H1 (cell line): Measurements from ENCODE around the gene BACE1. TPM values are rescaled to one million over a fixed set of nuclear protein-coding genes. Genes with fewer than 3 reads are reported as not detected.
"Not testable (repeated sequence)": the region's sequence is repeated elsewhere in the genome, so short reads cannot be mapped to it uniquely, and the experiment has no call there.

ENCODE experiments used
- CTCF ChIA-PET: fragments of 300-600 bp; sonication (Branson Sonifier 250); formaldehyde crosslinking; loops from one replicate; lab custom pipeline; 2021; ENCODE audit not compliant: partially characterized antibody; lab: Charles Lee
- POLR2A ChIA-PET: fragments of 300-600 bp; sonication (Branson Sonifier 250); formaldehyde crosslinking; loops from one replicate; lab custom pipeline; 2021; ENCODE audit warnings: inconsistent platforms; ENCODE audit not compliant: partially characterized antibody; lab: Charles Lee
- DNase-seq, 2 experiments: peaks; one replicate each; pipeline versions ENCODE4 v3.0.0 to v3.0.0-alpha.2; 2010 to 2022; ENCODE audit warnings: low spot score in 2 of 2, low read depth in 1 of 2, mixed read lengths in 1 of 2
- FAIRE-seq: peaks from 2 replicates; lab custom pipeline; 2011; peaks lifted over from hg19 to GRCh38; lab: Jason Lieb, UNC
- H2AFZ ChIP-seq: 2 replicates; pipeline ENCODE4 v1.8.1; 2012; ENCODE audit warnings: low read length, inconsistent platforms
- H2AK5ac ChIP-seq: 2 replicates; pipeline ENCODE4 v1.6.1; 2013; ENCODE audit warnings: low read depth, low read length
- H2BK120ac ChIP-seq: replicated peaks from 2 replicates; pipeline ENCODE3; 2013; ENCODE audit warnings: low read depth, low read length, inconsistent platforms
- H2BK12ac ChIP-seq: 2 replicates; pipeline ENCODE4 v1.6.1; 2013; ENCODE audit warnings: low read depth, low read length
- H2BK15ac ChIP-seq: 2 replicates; pipeline ENCODE4 v1.6.1; 2013; ENCODE audit warnings: low read length
- H2BK20ac ChIP-seq: 2 replicates; pipeline ENCODE4 v1.6.1; 2013; ENCODE audit warnings: low read length
- H2BK5ac ChIP-seq: 2 replicates; pipeline ENCODE4 v1.6.1; 2013; ENCODE audit warnings: low read depth, low read length
- H3K14ac ChIP-seq: 2 replicates; pipeline ENCODE4 v1.6.1; 2013; ENCODE audit warnings: inconsistent platforms; ENCODE audit not compliant: insufficient read length
- H3K18ac ChIP-seq: 2 replicates; pipeline ENCODE4 v1.6.1; 2013; ENCODE audit warnings: low read length; ENCODE audit errors: extremely low read depth
- H3K23ac ChIP-seq: 2 replicates; pipeline ENCODE4 v1.6.1; 2013; ENCODE audit warnings: inconsistent platforms; ENCODE audit not compliant: insufficient read length
- H3K23me2 ChIP-seq: 2 replicates; pipeline ENCODE4 v1.6.1; 2013; ENCODE audit warnings: low read depth, low read length
- H3K27ac ChIP-seq: 2 replicates; pipeline ENCODE4 v1.6.1; 2011; ENCODE audit warnings: low read depth, low read length, inconsistent platforms
- H3K27me3 ChIP-seq, 4 experiments: replicated peaks in 1 of 4; 1 replicate in 1 of 4; 2 replicates in 3 of 4; pipeline versions ENCODE4 v1.6.1 to v1.8.1; 2011 to 2013; ENCODE audit warnings: low read length in 3 of 4, mild to moderate bottlenecking in 3 of 4, inconsistent platforms in 2 of 4, mixed read lengths in 2 of 4, moderate library complexity in 1 of 4; ENCODE audit not compliant: control insufficient read depth in 3 of 4, insufficient read depth in 3 of 4; ENCODE audit errors: extremely low read depth in 1 of 4
- H3K36me3 ChIP-seq, 4 experiments: 2 replicates each; pipeline versions ENCODE4 v1.6.1 to v1.8.1; 2011 to 2013; ENCODE audit warnings: mild to moderate bottlenecking in 4 of 4, low read length in 3 of 4, moderate library complexity in 2 of 4, control low read depth in 1 of 4, inconsistent platforms in 1 of 4; ENCODE audit not compliant: insufficient read depth in 4 of 4, control insufficient read depth in 2 of 4
- H3K4ac ChIP-seq: replicated peaks from 2 replicates; pipeline ENCODE3; 2013; ENCODE audit warnings: low read length, low read depth, mixed read lengths, inconsistent platforms; ENCODE audit not compliant: insufficient read length
- H3K4me1 ChIP-seq, 4 experiments: replicated peaks in 1 of 4; 1 replicate in 1 of 4; 2 replicates in 3 of 4; pipeline versions ENCODE4 v1.6.1 to v1.8.1; 2011 to 2013; ENCODE audit warnings: low read length in 3 of 4, inconsistent platforms in 2 of 4, mixed read lengths in 1 of 4; ENCODE audit not compliant: insufficient read depth in 4 of 4, control insufficient read depth in 3 of 4
- H3K4me2 ChIP-seq, 2 experiments: 2 replicates each; pipeline versions ENCODE4 v1.6.1 to v1.8.1; 2011 to 2013; ENCODE audit warnings: low read depth in 2 of 2, low read length in 2 of 2, control low read depth in 1 of 2, inconsistent platforms in 1 of 2, mild to moderate bottlenecking in 1 of 2; ENCODE audit not compliant: insufficient read depth in 1 of 2
- H3K4me3 ChIP-seq, 4 experiments: fragments of 200-600, 300-600 bp in 1 of 4; sonication (generic), shearing (Covaris generic), sonication (Bioruptor Twin) in 1 of 4; 2 replicates each; pipeline versions ENCODE4 v1.5.1 to v1.8.1; 2011 to 2016; ENCODE audit warnings: low read length in 4 of 4, low read depth in 3 of 4, control low read depth in 2 of 4, inconsistent platforms in 2 of 4, mild to moderate bottlenecking in 2 of 4, mixed read lengths in 1 of 4, moderate library complexity in 1 of 4; ENCODE audit not compliant: insufficient read depth in 2 of 4; ENCODE audit errors: extremely low read depth in 1 of 4
- H3K56ac ChIP-seq: replicated peaks from 2 replicates; pipeline ENCODE3; 2013; ENCODE audit warnings: low read depth, mild to moderate bottlenecking, mixed read lengths, low read length, inconsistent platforms; ENCODE audit not compliant: insufficient read length
- H3K79me1 ChIP-seq: 2 replicates; pipeline ENCODE4 v1.6.1; 2013; ENCODE audit warnings: low read depth, low read length, control low read depth
- H3K79me2 ChIP-seq, 2 experiments: 2 replicates each; pipeline versions ENCODE4 v1.6.1 to v1.8.1; 2012 to 2013; ENCODE audit warnings: low read length in 2 of 2, mild to moderate bottlenecking in 2 of 2, inconsistent platforms in 1 of 2; ENCODE audit not compliant: insufficient read depth in 2 of 2, control insufficient read depth in 1 of 2
- H3K9ac ChIP-seq, 4 experiments: replicated peaks in 1 of 4; 1 replicate in 1 of 4; 2 replicates in 3 of 4; pipeline versions ENCODE4 v1.6.1 to v1.8.1; 2011 to 2013; ENCODE audit warnings: low read depth in 3 of 4, low read length in 3 of 4, control low read depth in 2 of 4, mild to moderate bottlenecking in 2 of 4, moderate library complexity in 2 of 4, inconsistent platforms in 1 of 4; ENCODE audit errors: extremely low read depth in 1 of 4
- H3K9me3 ChIP-seq, 2 experiments: 2 replicates each; pipeline versions ENCODE4 v1.6.1 to v1.8.1; 2012 to 2013; ENCODE audit warnings: mild to moderate bottlenecking in 2 of 2, moderate library complexity in 2 of 2, control low read depth in 1 of 2, inconsistent platforms in 1 of 2, low read depth in 1 of 2, low read length in 1 of 2, mixed read lengths in 1 of 2; ENCODE audit not compliant: insufficient read depth in 2 of 2
- H4K20me1 ChIP-seq, 2 experiments: replicated peaks in 1 of 2; 2 replicates each; pipeline versions ENCODE3 to v1.8.1; 2011 to 2013; ENCODE audit warnings: inconsistent platforms in 2 of 2, low read length in 2 of 2, mild to moderate bottlenecking in 1 of 2; ENCODE audit not compliant: insufficient read depth in 2 of 2, control insufficient read depth in 1 of 2
- H4K5ac ChIP-seq: 2 replicates; pipeline ENCODE4 v1.6.1; 2013; ENCODE audit warnings: low read length, low read depth, mixed read lengths, inconsistent platforms; ENCODE audit not compliant: insufficient read length
- H4K8ac ChIP-seq: 2 replicates; pipeline ENCODE4 v1.8.0; 2013; ENCODE audit warnings: mild to moderate bottlenecking, moderate library complexity, low read length, inconsistent platforms; ENCODE audit not compliant: insufficient read depth; ENCODE audit errors: extremely low read depth
- H4K91ac ChIP-seq: replicated peaks from 2 replicates; pipeline ENCODE3; 2013; ENCODE audit warnings: low read length, mixed read lengths, inconsistent platforms; ENCODE audit not compliant: insufficient read length
- WGBS, 2 experiments: shearing (Covaris generic) in 1 of 2; methylation state at CpG; one replicate each; pipeline versions ENCODE4 v1.1.6 to v1.1.7; 2013 to 2015; ENCODE audit warnings: low lambda C conversion rate in 2 of 2, mixed read lengths in 2 of 2, inconsistent platforms in 1 of 2, low coverage in 1 of 2, missing lambda C conversion rate in 1 of 2; ENCODE audit not compliant: insufficient replicate concordance in 2 of 2, insufficient coverage in 1 of 2, insufficient read length in 1 of 2; ENCODE audit errors: extremely low coverage in 1 of 2, missing lambda C conversion rate in 1 of 2; 5-methylcytosine and 5-hydroxymethylcytosine counted together
- polyA plus RNA-seq, 7 experiments: library from polyadenylated mRNA; depleted of rRNA in 3 of 7; stranded (reverse) in 5 of 7; unstranded in 2 of 7; fragments of >200 nt in 5 of 7; fragments of 200-250 nt in 2 of 7; gene quantifications; 1 replicate in 5 of 7; 2 replicates in 1 of 7; 4 replicates in 1 of 7; pipeline versions ENCODE4 v1.2.1 to v1.2.3, GENCODE V29; 2011 to 2013; ENCODE audit warnings: missing spikeins in 2 of 7, mixed read lengths in 2 of 7
- total RNA-seq: library from RNA; stranded (reverse); fragmentation: NEBNext Ultra II Directional; extraction: Animal tissue kit (Norgen Biotek cat#: 25700); gene quantifications from 2 replicates; pipeline ENCODE4 v1.2.1, GENCODE V29; 2021

BACE1 gene
- total and polyA plus RNA-seq, 2 of the 8 experiments (the other 6 are each of a cell fraction or from before 2014, with no cell fraction given): 7.7 to 7.9 TPM

DNA sequence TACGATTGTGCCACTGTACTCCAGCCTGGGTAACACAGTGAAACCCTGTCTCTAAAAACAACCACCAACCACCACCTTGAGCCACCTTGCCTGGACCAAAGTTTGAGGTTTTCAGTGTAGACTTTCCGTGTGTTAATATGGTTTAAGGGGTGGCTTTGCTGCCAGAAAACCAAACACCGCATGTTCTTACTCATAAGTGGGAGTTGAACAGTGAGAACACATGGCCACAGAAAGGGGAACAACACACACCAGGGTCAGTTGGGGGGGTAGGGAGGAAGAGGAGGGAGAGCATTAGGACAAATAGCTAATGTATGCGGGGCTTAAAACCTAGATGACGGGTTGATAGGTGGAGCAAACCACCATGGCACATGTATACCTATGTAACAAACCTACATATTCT is 43.9 kb downstream of the BACE1 start:
- not testable (repeated sequence) for H3K18ac ChIP-seq, H2BK20ac ChIP-seq, H3K23me2 ChIP-seq, H3K23ac ChIP-seq, H2AK5ac ChIP-seq, FAIRE-seq, H3K4me3 ChIP-seq, H3K4me1 ChIP-seq, H3K4me2 ChIP-seq, H3K4ac ChIP-seq, H4K8ac ChIP-seq, H3K9me3 ChIP-seq, H4K91ac ChIP-seq, H3K27me3 ChIP-seq, H3K9ac ChIP-seq, H3K79me1 ChIP-seq, H3K14ac ChIP-seq, H4K20me1 ChIP-seq, H3K27ac ChIP-seq, H3K36me3 ChIP-seq, H3K79me2 ChIP-seq, H3K56ac ChIP-seq, DNase-seq, H2BK15ac ChIP-seq, H4K5ac ChIP-seq, H2BK120ac ChIP-seq, H2BK12ac ChIP-seq, H2BK5ac ChIP-seq, H2AFZ ChIP-seq
- ChIA-PET CTCF (interaction anchor here (1.0 kb wide), 1 partner anchor 346 kb away, joined by 3 read pairs; no protein-coding TSS in a partner anchor), POLR2A (interaction anchor here (1.8 kb wide), 1 partner anchor 10 kb away, joined by 5 read pairs; no protein-coding TSS in a partner anchor)
- 93% methylated on average over 5 of the region's 5 CpGs; no CpG with 5 or more reads in 1 of the 2 experiments for WGBS, 2 experiments
